ENCODE data around the gene CACNA2D1. TPM values are rescaled to one million over a fixed set of nuclear protein-coding genes. Genes with fewer than 3 reads are reported as not detected.
A peak's percentile ranks its signal among the peaks of the same experiment; 100 is the strongest.

CACNA2D1 gene
- polyA plus RNA-seq, 4 donors: 21.2 to 31.9 (median 22.7) TPM

DNA sequence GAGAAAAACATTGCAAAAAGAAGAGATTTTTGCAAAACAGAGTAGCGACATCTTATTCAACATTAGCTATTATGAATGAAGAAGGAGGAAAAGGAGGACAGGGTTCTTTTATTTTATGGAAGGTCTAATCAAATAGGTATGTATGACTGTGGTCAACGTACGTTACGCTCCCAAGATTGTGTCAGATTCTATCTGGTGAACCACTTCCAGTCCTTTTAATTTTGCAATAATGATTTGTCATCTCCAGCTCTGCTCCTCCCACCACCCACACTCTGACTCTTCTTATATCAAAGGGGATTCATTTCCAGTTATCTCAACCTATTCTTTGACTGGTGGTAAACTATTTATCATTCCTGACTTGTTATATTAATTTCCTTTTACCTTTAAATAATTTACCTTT, 259.9 kb downstream of the CACNA2D1 start:
- DNase-seq (ENCODE audit: low read depth in 4 of 4, low spot score in 2 of 4): no peak

DNA sequence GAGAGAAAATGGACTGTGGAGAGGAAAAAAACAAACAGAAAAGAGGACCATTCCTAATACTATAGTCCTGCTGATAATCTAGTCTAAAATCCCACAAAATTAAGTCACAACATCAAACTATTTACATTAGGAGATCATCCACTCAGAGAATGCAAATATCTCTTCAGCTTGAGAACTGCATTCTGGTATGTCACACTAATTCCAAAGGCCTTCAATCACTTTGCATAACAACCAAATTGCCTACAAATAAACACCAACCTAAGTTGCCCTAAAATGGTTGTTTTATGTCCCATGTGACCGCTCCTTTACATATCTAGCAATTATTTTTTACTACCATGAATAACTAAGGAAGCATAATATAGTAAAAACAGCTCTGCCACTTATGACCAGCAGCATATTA, 264.3 kb downstream of the CACNA2D1 start:
- no peak for DNase-seq (ENCODE audit: low read depth in 4 of 4, low spot score in 2 of 4)

GRCh38 chr7:82175319-82175718, 268.3 kb downstream of the CACNA2D1 start:
- DNase-seq (ENCODE audit: low read depth in 4 of 4, low spot score in 2 of 4): no peak

DNA sequence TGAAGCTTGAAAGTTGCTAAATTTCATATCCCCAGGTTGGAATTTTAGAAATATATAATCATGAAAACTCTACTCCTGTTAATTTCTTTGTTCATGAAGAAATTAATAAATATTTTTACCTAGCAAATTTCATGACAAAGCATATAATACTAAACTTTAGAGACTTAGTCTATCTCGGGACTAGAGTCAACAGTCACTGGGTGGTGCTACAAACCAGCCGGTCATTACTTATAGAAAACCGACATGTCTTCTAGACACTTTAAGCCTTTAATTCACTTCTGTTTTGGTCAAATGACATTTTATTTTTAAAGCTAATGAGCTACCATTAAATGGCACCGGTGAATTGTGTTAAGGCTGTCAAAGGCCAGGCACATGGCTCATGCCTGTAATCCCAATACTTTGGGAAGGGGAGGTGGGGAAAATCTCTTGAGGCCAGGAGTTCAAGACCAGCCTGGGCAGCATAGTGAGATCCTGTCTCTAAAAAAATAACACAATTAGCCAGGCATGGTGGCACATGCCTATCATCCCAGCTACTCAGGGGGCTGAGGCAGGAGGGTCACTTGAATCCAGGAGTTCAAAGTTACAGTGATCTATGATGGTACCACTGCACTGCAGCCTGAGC, 270.1 kb downstream of the CACNA2D1 start:
- no peak for DNase-seq (ENCODE audit: low read depth in 4 of 4, low spot score in 2 of 4)

DNA sequence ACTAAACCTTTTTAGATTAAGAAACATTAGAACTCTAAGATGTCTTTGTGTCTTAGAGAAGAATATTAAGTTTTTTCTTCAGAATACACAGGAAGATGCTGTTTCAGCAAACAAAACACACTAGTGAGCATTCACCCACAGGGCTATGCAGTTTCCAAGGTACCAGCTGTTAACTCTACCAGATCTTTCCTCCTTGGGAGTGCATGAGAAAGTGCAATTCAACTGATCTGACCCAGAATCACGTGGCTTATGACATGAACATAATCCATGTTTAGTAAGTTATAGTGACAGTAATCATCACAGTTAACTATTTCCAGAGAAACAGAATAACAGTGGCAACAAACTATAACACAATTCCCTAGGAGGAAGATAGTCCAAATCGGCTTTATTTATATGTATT, 270.7 kb downstream of the CACNA2D1 start:
- no peak for DNase-seq (ENCODE audit: low read depth in 4 of 4, low spot score in 2 of 4)

DNA sequence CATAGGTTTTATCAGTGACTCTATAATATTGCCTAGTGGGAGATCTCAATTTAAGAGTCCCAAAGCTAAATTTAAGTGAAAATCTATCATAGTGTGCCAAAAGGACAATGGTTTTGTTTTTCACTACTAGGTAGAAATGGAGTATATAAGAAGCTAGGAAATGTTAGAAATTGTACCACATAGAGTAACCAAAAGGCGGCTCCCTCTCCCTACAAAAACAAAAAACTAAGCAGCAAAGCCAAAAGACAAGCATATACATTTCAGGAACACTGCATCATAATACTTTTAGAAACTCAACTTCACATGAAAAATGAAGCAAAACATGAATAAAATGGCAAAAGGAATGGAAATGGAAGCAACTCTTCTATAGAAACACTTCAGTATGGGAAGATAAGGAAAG, 271.6 kb downstream of the CACNA2D1 start:
- no peak for DNase-seq (ENCODE audit: low read depth in 4 of 4, low spot score in 2 of 4)

DNA sequence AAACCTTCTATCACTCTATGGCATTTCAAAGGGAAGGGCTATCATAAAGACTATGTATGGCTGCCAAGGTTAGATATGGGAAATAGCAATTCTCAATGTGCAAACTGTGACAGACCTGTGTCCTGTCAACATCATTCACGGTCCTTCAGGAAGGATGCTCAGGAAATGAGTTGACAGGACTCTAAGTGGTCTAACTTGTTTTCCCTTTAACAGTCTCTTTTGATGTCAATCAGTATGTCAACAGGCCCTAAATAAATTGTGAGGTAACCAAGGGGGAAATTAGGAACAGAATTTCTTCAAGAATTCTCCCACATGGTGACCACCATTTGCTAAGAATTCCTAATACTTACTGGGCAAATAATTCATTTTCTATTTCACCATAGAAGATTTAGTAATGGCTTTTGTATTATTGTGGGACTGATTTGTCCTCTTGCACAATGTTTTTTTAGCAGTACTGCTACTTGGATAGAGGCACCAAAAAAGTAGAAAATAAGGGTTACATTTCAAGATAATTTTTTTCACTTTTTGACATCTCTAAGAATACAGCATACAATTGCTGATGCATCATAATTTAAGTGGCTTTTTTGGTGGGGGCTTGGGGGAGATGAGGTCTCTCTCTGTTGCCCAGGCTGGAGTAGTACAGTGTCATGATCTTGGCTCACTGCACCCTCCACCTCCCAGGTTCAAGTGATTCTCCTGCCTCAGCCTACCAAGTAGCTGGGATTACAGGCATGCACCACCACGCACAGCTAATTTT, 275.8 kb downstream of the CACNA2D1 start:
- DNase-seq (ENCODE audit: low read depth in 4 of 4, low spot score in 2 of 4): no peak

DNA sequence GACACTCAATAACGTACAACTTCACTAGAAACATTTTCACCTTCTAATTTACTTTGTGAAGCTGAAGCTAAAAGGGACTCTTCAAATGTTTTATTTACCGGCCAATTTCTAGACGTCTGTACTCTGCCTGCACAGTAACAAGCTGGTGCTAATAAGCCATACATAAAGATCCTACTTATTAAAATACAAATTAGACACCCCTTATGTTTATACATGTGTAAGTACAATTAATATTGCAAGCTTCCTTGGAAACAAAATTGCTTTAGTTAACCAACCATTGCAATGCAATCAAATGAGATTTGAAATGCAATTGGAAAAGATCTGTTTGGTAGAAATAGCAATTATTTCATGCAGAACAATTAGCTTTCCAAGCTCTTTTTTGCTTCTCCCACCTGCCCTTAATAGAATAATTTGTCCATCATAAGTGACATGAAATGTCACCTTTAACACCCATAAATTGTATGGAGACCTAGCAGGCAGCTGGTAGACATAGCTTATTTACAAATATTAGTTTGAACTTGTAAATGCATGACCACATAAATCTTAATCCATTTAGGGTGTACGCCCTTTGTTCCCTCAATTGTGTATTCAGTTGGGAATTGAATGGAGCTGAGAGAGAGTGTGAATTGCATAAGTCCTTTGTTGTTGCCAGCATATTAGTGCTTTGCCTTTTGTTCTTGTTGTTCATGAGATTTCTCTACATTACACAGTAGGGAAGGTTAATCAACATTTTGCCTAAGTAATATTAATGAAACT, 277.1 kb downstream of the CACNA2D1 start:
- no peak for DNase-seq (ENCODE audit: low read depth in 4 of 4, low spot score in 2 of 4)

DNA sequence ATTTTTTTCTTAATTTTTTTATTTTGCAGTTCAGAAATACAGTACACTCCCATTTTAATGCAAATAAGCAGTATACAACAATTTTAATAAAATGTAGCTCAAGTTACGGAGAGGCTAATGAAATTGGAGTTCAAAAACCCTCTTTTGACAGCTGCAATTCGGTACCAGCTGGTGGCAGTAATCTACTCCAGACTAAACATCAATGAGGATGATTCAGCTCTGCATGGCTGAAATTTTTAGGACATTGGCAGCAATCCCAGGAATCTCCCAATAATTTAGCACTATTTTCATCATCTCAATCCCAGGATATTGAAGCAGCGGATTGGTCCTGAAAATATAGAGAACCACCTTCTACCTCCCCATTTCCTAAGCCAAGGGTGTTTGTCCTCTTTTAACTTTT, 278.8 kb downstream of the CACNA2D1 start:
- DNase-seq (ENCODE audit: low read depth in 4 of 4, low spot score in 2 of 4): no peak

GRCh38 chr7:82164410-82164809, 279.2 kb downstream of the CACNA2D1 start:
- DNase-seq (ENCODE audit: low read depth in 4 of 4, low spot score in 2 of 4): no peak

DNA sequence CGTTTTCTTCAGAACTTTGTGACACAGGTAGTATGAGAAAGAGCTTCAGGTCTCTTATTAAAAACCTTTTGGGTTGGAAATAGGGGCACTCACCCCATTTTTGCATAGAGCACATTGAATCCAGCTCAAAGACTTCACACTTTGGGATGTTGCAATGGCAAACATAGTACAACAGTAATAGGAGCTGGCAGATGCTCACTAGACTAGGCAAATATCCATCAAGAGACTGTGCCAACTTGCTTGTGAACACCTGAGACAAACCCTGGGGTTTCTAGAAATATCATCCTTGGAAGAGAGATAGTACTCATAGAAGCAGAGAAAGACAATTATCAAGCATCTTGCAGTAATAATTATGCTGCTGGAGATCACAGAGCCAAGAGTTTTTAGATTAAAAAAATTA, 280.0 kb downstream of the CACNA2D1 start:
- no peak for DNase-seq (ENCODE audit: low read depth in 4 of 4, low spot score in 2 of 4)

GRCh38 chr7:82162289-82162688, 281.3 kb downstream of the CACNA2D1 start:
- no peak for DNase-seq (ENCODE audit: low read depth in 4 of 4, low spot score in 2 of 4)

DNA sequence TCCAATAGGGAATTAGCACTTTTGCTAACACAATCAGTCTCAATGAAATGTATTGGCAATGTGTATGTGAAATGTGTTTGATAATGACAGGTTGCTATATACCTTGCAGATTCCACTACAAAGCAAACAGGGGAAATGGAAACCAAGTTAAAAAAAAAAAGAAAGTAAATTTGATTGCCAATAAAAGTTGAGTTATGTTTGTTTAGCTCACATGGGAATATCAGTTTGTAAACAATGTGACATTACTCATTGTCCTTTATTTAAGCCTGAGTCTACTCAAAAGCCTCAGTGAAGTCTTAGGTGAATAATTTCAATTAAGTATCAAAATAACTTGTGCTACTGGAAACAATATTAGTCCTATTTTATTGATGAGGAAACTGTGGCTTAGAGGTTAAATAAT, 285.2 kb downstream of the CACNA2D1 start:
- DNase-seq (ENCODE audit: low read depth in 4 of 4, low spot score in 2 of 4): no peak

DNA sequence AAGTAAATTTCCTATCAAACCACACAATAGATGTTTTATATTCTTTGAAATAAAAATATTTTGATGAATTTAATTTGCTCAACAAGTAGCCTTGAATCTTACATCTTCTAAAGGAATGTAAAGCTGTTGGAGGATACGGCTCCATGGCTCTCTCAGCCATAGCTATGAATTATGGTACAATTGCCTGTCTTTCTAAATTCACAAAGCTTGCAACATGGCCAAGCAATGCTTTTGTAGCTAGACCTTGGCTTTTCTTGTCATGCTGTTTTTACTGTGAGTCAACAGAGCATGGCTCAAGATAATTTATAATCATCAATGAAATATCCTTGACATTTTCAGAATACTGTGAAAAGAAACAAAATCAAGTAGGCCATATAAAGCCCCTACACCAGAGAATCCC, 286.7 kb downstream of the CACNA2D1 start:
- DNase-seq (ENCODE audit: low read depth in 4 of 4, low spot score in 2 of 4): peak in 1 of 4 donors; percentile 19

- peak in 1 of 4 donors; percentile 20 for DNase-seq (ENCODE audit: low read depth in 4 of 4, low spot score in 2 of 4)
Observed at GRCh38 chr7:82156168-82156567, 287.4 kb downstream of the CACNA2D1 start.

GRCh38 chr7:82154728-82155127, 288.8 kb downstream of the CACNA2D1 start:
- DNase-seq (ENCODE audit: low read depth in 4 of 4, low spot score in 2 of 4): no peak

DNA sequence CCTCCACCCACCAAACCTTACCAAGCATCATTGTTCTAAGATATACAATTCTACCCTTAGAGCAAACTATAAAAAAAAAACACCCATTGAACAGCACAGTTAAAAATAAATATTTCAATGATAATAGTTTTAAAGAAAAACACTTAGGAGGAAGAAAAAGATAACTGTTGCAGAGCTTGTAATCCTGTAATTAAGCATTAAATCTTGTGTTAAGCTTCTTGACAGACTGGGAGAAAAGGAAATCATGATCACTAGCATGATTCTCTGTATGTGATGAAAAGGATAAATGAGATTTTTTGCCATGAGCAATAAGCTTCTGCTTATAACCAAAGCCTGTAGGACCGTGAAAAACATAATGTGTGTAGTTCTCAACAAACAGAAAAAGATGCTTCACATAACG, 289.8 kb downstream of the CACNA2D1 start:
- DNase-seq (ENCODE audit: low read depth in 4 of 4, low spot score in 2 of 4): no peak

DNA sequence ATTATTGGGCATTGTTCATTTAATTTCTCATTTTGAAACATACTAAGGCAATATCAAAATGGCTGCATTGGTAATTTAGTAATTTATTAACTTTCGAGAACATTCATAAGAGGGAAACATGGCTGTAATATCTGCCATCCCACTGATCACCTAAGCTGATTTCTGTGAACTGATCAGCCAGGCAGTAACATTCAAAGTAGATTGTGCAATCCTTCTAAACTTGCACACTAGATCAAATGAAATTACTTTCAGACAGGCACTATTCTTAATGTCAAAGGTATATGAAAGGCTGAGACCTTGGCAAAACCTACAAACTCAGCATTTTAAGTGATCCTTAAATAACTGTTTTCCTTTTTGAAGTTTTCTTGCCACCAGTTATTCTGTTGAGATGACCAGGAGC, 290.7 kb downstream of the CACNA2D1 start:
- DNase-seq (ENCODE audit: low read depth in 4 of 4, low spot score in 2 of 4): no peak

DNA sequence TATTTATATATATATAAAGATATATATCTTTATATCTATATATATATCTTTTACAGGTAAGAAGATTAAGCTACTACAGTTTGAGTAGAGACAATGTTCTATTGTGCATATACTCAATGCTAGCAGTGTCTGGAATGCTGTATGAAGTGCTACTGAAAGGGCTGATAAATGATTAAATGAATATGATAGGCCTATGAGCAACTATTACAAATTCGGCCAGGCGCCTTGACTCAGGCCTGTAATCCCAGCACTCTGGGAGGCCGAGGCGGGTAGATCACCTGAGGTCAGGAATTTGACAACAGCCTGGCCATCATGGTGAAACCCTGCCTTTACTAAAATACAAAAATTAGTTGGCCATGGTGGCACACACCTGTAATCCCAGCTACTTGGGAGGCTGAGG, 297.1 kb downstream of the CACNA2D1 start:
- no peak for DNase-seq (ENCODE audit: low read depth in 4 of 4, low spot score in 2 of 4)

DNA sequence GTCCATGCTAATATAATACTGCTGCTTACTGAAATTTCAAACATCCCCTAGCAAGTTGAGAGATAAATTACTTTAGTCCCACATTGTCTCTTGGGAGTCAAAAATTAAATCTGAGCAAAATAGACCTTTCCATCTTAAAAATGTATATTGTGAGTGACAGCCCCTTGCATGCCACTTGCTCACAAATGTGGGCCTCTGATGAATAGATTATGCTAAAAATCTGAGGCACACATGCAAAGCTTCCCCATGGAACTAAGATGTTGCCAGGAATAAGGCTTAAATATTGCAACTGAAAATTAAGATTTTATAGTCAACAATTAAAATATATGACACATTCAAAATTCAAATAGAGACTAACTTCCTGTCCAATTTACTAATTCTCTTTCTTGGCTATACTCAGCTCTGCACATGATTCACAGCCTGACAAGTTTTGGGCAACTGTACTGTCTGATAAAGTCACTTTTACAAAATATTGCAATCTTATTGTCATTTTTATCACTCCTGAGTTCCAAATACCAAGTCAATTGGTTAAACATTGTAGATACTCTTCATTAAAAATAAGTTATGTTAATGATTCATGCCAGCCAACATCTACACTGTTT, 301.2 kb downstream of the CACNA2D1 start:
- DNase-seq (ENCODE audit: low read depth in 4 of 4, low spot score in 2 of 4): no peak

GRCh38 chr7:82141427-82141826, 302.1 kb downstream of the CACNA2D1 start:
- no peak for DNase-seq (ENCODE audit: low read depth in 4 of 4, low spot score in 2 of 4)
